Stimulated activated naive CD4-positive, alpha-beta T cell treated with Interleukin-2 at 50 U/mL for 16 hours (primary cell): ENCODE measurements around the gene ANO4.

Experiments
- DNase-seq: peaks from one replicate; lab custom pipeline; 2025; lab: John Stamatoyannopoulos, UW

The ANO4 gene

GRCh38 chr12:100951756-100952155 lies 157.2 kb downstream of the ANO4 start:
- DNase-seq = no peak

GRCh38 chr12:100953217-100953616 lies 158.6 kb downstream of the ANO4 start:
- DNase-seq = no peak

GRCh38 chr12:100953677-100954076 lies 159.1 kb downstream of the ANO4 start:
- no peak for DNase-seq

GRCh38 chr12:100954118-100954517 lies 159.5 kb downstream of the ANO4 start:
- no peak for DNase-seq

- no peak for DNase-seq
Measured at GRCh38 chr12:100955139-100955538, 160.6 kb downstream of the ANO4 start.

GRCh38 chr12:100956311-100956852 lies 161.8 kb downstream of the ANO4 start:
- no peak for DNase-seq

- no peak for DNase-seq
Measured at GRCh38 chr12:100959481-100959880, 164.9 kb downstream of the ANO4 start.

GRCh38 chr12:100962086-100962712 lies 167.6 kb downstream of the ANO4 start:
- no peak for DNase-seq

- DNase-seq = no peak
Measured at GRCh38 chr12:100963381-100963780, 168.8 kb downstream of the ANO4 start.

- no peak for DNase-seq
Measured at GRCh38 chr12:100964028-100964427, 169.5 kb downstream of the ANO4 start.

GRCh38 chr12:100967189-100967588 lies 172.6 kb downstream of the ANO4 start:
- DNase-seq = no peak

- no peak for DNase-seq
Measured at GRCh38 chr12:100970894-100971293, 176.3 kb downstream of the ANO4 start.

- DNase-seq = no peak
Measured at GRCh38 chr12:100972121-100972520, 177.5 kb downstream of the ANO4 start.

GRCh38 chr12:100974341-100974740 lies 179.8 kb downstream of the ANO4 start:
- no peak for DNase-seq

GRCh38 chr12:100974747-100975146 lies 180.2 kb downstream of the ANO4 start:
- no peak for DNase-seq

- no peak for DNase-seq
Measured at GRCh38 chr12:100976735-100977134, 182.2 kb downstream of the ANO4 start.

GRCh38 chr12:100980856-100981255 lies 186.3 kb downstream of the ANO4 start:
- no peak for DNase-seq

GRCh38 chr12:100982511-100983183 lies 188.1 kb downstream of the ANO4 start:
- no peak for DNase-seq

GRCh38 chr12:100984796-100985195 lies 190.2 kb downstream of the ANO4 start:
- DNase-seq = no peak

GRCh38 chr12:100986595-100987547 lies 192.3 kb downstream of the ANO4 start:
- no peak for DNase-seq

GRCh38 chr12:100987552-100988521 lies 193.3 kb downstream of the ANO4 start:
- DNase-seq = no peak
